Upper lobe of left lung (tissue), 6 donors: ENCODE measurements around the gene KRTAP1-5. TPM values are rescaled to one million over a fixed set of nuclear protein-coding genes. Genes with fewer than 3 reads are reported as not detected.

Experiments used
- ATAC-seq, 2 donors: fragments of 200-7000 bp; cut with Tn5 transposase; one replicate each; pipeline ENCODE4 v1.9.1; 2022; ENCODE audit warnings: mild to moderate bottlenecking in 2 of 2, moderate library complexity in 2 of 2; ENCODE audit not compliant: low FRiP score in 2 of 2
- DNase-seq, 2 donors: peaks; one replicate each; pipeline ENCODE4 v3.0.0-alpha.2; 2019 to 2020
- H3K27ac ChIP-seq, 4 donors: fragments of 200-600 bp; sonication (generic); one replicate each; pipeline ENCODE4 v1.5.1; 2016 to 2019
- H3K27me3 ChIP-seq, 4 donors: fragments of 200-600 bp; sonication (generic); one replicate each; pipeline ENCODE4 v1.5.1; 2017 to 2019
- H3K36me3 ChIP-seq, 4 donors: fragments of 200-600 bp; sonication (generic); one replicate each; pipeline ENCODE4 v1.5.1; 2016 to 2019
- H3K4me1 ChIP-seq, 4 donors: fragments of 200-600 bp; sonication (generic); one replicate each; pipeline ENCODE4 v1.5.1; 2018 to 2019
- H3K4me3 ChIP-seq, 4 donors: fragments of 200-600 bp; sonication (generic); one replicate each; pipeline ENCODE4 v1.5.1; 2017 to 2019; ENCODE audit warnings: mild to moderate bottlenecking in 2 of 4, moderate library complexity in 1 of 4
- H3K9me3 ChIP-seq, 4 donors: fragments of 200-600 bp; sonication (generic); one replicate each; pipeline ENCODE4 v1.5.1; 2018 to 2019
- CTCF ChIP-seq, 6 experiments: fragments of 450-650 bp in 4 of 6; fragments of 200-600 bp in 2 of 6; sonication (generic) in 2 of 6; IDR thresholded peaks; one replicate each; pipeline ENCODE4 v1.5.1; 2016 to 2019; ENCODE audit warnings: antibody characterized with exemption in 6 of 6
- EP300 ChIP-seq, 4 donors: sonication (generic); formaldehyde crosslinking; IDR thresholded peaks; one replicate each; pipeline ENCODE4 v1.5.1; 2017; ENCODE audit warnings: antibody characterized with exemption in 4 of 4, control low read depth in 2 of 4
- POLR2A ChIP-seq, 4 donors: fragments of 450-650 bp; IDR thresholded peaks; one replicate each; pipeline ENCODE4 v1.5.1; 2016 to 2017; ENCODE audit warnings: antibody characterized with exemption in 4 of 4, mild to moderate bottlenecking in 2 of 4
- POLR2AphosphoS5 ChIP-seq, 2 donors: sonication (generic); formaldehyde crosslinking; IDR thresholded peaks; one replicate each; pipeline ENCODE4 v1.5.1; 2017; ENCODE audit warnings: antibody characterized with exemption in 2 of 2
- WGBS, 2 donors: methylation state at CpG; one replicate each; pipeline ENCODE4 v1.1.5; 2017 to 2018; 5-methylcytosine and 5-hydroxymethylcytosine counted together
- total RNA-seq, 6 donors: library from RNA; depleted of rRNA in 4 of 6; stranded (reverse); fragments of >200 nt in 4 of 6; gene quantifications; one replicate each; pipeline versions ENCODE4 v1.1.0 to v1.2.1, GENCODE V29; 2016 to 2021
- donor health status: DM: no; HTN: no; CAD: no; lungs with moderate emphysema.
- donor health status: DM: no; HTN: yes; CAD: no; lungs with severe emphysema.

The KRTAP1-5 gene
- total RNA-seq, 6 donors from 2014 or later, result not detected

GRCh38 chr17:41012326-41013120 lies 14.5 kb downstream of the KRTAP1-5 start:
- TF ChIP-seq EP300 (IDR thresholded peaks at IDR 0.05) (no peak), POLR2AphosphoS5 (IDR thresholded peaks at IDR 0.05) (no peak), CTCF (IDR thresholded peaks at IDR 0.05) (no peak), POLR2A (IDR thresholded peaks at IDR 0.05) (no peak)
- Histone ChIP-seq H3K27me3 (no peaks in the 10 kb centered on the region), H3K36me3 (no peaks in the 10 kb centered on the region), H3K27ac (no peak overlapping the region), H3K4me1 (no peaks in the 10 kb centered on the region), H3K9me3 (no peaks in the 10 kb centered on the region), H3K4me3 (no peak overlapping the region)
- 64 to 65% methylated on average over 6 of the region's 6 CpGs for WGBS, 2 donors
- ATAC-seq (no peak), DNase-seq (no peak)

- no peak for TF ChIP-seq CTCF (IDR thresholded peaks at IDR 0.05)
- TF ChIP-seq EP300 (IDR thresholded peaks at IDR 0.05), result no peak
- TF ChIP-seq POLR2A (IDR thresholded peaks at IDR 0.05), result no peak
- no peak for TF ChIP-seq POLR2AphosphoS5 (IDR thresholded peaks at IDR 0.05)
- no peaks in the 10 kb centered on the region for H3K9me3 ChIP-seq
- no peak overlapping the region for H3K27ac ChIP-seq
- no peaks in the 10 kb centered on the region for H3K4me1 ChIP-seq
- DNase-seq (no peak), ATAC-seq (no peak)
- H3K36me3 ChIP-seq, result no peaks in the 10 kb centered on the region
- no peaks in the 10 kb centered on the region for H3K27me3 ChIP-seq
- H3K4me3 ChIP-seq, result no peak overlapping the region
Observed at GRCh38 chr17:41010441-41010840, 16.6 kb downstream of the KRTAP1-5 start.

GRCh38 chr17:41009936-41010335 lies 17.1 kb downstream of the KRTAP1-5 start:
- no peaks in the 10 kb centered on the region for H3K4me1 ChIP-seq
- no peaks in the 10 kb centered on the region for H3K9me3 ChIP-seq
- WGBS, 2 donors, result 83 to 95% methylated on average over 1 of the region's 1 CpG
- DNase-seq (no peak), ATAC-seq (no peak)
- no peak overlapping the region for H3K4me3 ChIP-seq
- no peaks in the 10 kb centered on the region for H3K36me3 ChIP-seq
- no peaks in the 10 kb centered on the region for H3K27me3 ChIP-seq
- H3K27ac ChIP-seq, result no peak overlapping the region
- TF ChIP-seq CTCF (IDR thresholded peaks at IDR 0.05), result no peak

GRCh38 chr17:41009301-41009760 lies 17.7 kb downstream of the KRTAP1-5 start:
- no peaks in the 10 kb centered on the region for H3K4me1 ChIP-seq
- no peak for ATAC-seq
- H3K9me3 ChIP-seq, result no peaks in the 10 kb centered on the region
- no peaks in the 10 kb centered on the region for H3K36me3 ChIP-seq
- WGBS, 2 donors, result 50 to 52% methylated on average over 4 of the region's 4 CpGs
- H3K4me3 ChIP-seq, result no peak overlapping the region
- DNase-seq, result no peak
- H3K27me3 ChIP-seq, result no peaks in the 10 kb centered on the region
- H3K27ac ChIP-seq, result no peak overlapping the region
- TF ChIP-seq CTCF (IDR thresholded peaks at IDR 0.05), result no peak
- no peak for TF ChIP-seq POLR2AphosphoS5 (IDR thresholded peaks at IDR 0.05)
- no peak for TF ChIP-seq EP300 (IDR thresholded peaks at IDR 0.05)
- TF ChIP-seq POLR2A (IDR thresholded peaks at IDR 0.05), result no peak

GRCh38 chr17:41008811-41009210 lies 18.2 kb downstream of the KRTAP1-5 start, which contains the start of gene KRTAP3-1:
TSS of gene KRTAP3-1 (minus strand) at chr17:41009128. CDS start at chr17:41009074, 54 bp downstream.
- ATAC-seq, result no peak
- Histone ChIP-seq H3K36me3 (no peaks in the 10 kb centered on the region), H3K4me1 (no peaks in the 10 kb centered on the region), H3K9me3 (no peaks in the 10 kb centered on the region), H3K27me3 (no peaks in the 10 kb centered on the region), H3K27ac (no peak within 1 kb of the TSS), H3K4me3 (no peak within 1 kb of the TSS)
- peak in 1 of 2 donors; percentile 34 for DNase-seq
- TF ChIP-seq POLR2AphosphoS5 (IDR thresholded peaks at IDR 0.05), result no peak
- no peak for TF ChIP-seq POLR2A (IDR thresholded peaks at IDR 0.05)
- no peak for TF ChIP-seq EP300 (IDR thresholded peaks at IDR 0.05)
- no peak for TF ChIP-seq CTCF (IDR thresholded peaks at IDR 0.05)
- 84 to 87% methylated on average over 8 of the region's 8 CpGs for WGBS, 2 donors
